Effector CD8-positive, alpha-beta T cell (primary cell): ENCODE data around the gene DCTN5.
"Not testable (repeated sequence)": the region's sequence is repeated elsewhere in the genome, so short reads cannot be mapped to it uniquely, and the experiment has no call there.

ENCODE experiments used
- DNase-seq: peaks from one replicate; lab custom pipeline; 2025; lab: John Stamatoyannopoulos, UW
- total RNA-seq, 4 experiments: gene quantifications; one replicate each; lab custom pipeline; 2026; lab: John Stamatoyannopoulos, UW

Gene DCTN5
- 109 to 133 (median 118) reads per million in 4 experiments for total RNA-seq

DNA sequence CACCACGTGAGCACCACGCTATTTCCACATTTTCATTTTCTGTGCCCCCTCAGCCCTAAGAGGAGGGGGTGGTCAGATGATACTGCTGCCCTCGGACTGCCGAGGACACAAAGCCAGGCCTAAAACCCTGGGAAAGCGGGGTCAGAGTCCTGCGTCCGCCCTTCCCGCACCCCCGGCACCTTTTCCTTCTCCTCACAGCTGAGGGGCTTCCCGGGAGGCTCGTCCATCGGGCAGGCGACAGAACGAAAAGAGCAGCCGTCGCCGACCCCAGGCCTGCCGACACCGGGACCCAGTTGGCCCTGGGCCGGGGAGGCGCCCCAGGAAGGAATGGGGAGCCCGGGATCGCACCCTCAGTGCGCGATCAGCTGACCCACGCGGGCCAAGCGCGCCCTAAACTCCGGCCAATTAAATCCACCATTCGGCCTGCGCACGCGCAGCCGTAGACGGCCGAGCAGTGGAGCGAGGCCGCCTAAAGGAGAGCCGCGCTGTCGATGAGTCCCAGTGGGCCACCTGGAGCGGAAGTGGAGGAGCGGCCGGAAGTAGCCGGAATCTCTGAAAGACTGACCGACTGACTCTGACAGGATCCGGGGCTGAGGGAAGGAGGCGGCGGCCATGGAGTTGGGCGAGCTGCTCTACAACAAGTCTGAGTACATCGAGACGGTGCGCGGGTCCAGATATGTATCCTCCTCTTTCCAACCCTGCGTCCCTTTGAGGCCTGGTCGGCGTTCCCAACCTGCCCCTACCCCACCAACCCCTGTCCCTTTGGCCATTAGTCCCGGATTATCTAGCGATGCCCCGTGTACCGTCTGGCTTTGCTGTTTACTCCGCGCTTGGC lies at the start of gene DCTN5, which contains the start of gene PALB2:
Gene DCTN5 (plus strand): TSS at position 536 of the 835 bp plus-strand sequence. CDS start 77 bp downstream, at position 613.
Gene PALB2 (minus strand): TSS at position 380 of the 835 bp plus-strand sequence. CDS start 153 bp downstream, at position 227.
- peak; percentile 75 for DNase-seq

DNA sequence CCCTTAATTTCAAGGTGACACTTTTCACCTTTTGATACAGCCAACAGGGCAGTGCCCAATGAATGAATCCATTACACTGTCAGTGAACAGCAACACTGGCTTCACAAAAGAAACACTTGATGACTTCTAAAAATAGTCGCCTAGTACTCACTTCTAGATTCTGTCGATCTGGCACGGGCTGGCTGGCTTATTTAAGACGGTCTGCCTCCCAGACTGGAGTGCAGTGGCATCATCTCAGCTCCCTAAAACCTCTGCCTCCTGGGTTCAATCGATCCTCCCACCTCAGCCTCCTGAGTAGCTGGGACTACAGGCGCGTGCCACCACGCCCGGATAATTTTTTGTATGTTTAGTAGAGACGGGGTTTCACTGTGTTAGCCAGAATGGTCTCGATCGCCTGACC lies 47.1 kb upstream of the DCTN5 start:
- DNase-seq, result no peak

DNA sequence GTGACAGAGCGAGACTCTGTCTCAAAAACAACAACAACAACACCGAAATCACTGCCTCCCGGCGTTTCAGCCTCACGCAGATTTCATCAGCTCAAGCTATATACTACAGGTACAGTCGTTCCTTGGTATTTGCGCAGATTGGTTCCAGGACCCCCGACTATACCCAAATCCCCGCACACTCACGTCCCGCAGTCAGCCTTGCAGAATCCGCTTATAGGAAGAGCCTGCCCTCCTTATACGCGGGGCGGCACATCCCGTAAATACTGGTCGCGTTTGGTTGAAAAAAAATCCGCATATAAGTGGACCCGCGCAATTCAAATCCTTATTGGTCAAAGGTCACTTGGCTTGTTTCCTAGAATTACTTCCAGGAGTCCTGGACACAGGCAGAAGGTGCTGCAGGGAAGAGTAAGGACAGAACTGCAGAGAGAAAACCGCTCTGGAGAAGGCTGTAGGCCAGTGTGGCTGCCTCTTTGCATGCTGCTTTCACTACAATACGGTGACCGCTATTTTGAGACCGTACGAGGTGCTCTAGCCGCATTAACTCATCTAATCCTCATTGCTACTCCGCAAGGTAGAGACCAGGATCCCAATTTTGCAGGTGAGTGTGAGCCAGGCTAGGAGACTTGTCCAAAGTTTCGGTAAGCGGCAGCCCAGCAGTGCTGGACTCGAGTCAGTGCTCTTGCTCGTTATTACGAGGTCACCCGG lies 45.9 kb upstream of the DCTN5 start:
- DNase-seq, result no peak

DNA sequence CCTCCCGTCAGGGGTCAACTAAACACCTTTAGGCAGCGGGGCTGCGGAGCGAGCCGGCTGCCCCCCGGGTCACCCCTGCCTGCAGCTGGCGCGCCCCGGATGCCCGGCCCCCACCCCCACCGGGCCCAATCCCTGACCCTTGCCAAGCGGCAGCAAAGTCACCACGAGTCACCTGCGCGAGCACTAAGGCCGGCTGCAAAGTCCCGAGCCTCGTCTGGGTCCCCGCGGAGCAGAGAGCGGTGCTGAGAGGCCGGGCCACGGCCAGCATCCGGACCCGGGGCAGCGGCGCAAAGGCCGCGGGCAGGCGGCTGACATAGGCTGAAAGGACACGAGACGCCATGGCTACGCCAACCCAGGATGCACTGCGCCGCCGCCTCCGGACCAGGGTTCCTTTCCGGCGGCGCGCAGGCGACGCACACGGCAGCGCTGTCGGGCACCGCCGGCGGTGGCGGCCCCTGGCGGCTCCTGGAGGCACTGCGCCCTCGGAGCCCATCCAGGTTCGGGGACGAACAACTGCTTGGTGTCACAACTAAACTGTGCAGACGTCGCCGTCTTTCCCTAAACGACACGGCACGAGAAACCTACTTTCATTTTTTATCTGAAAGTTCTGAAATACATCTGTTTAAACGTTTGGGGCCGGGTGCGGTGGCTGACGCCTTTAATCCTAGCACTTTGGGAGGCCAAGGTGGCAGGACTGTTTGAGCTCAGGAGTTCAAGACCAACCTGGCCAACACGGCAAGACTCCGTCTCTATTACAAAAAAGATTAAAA lies 45.1 kb upstream of the DCTN5 start, which contains the start of gene NDUFAB1:
Gene NDUFAB1 (minus strand): TSS at position 366 of the 770 bp plus-strand sequence. CDS start 26 bp downstream, at position 340.
- DNase-seq, result peak; percentile 81

DNA sequence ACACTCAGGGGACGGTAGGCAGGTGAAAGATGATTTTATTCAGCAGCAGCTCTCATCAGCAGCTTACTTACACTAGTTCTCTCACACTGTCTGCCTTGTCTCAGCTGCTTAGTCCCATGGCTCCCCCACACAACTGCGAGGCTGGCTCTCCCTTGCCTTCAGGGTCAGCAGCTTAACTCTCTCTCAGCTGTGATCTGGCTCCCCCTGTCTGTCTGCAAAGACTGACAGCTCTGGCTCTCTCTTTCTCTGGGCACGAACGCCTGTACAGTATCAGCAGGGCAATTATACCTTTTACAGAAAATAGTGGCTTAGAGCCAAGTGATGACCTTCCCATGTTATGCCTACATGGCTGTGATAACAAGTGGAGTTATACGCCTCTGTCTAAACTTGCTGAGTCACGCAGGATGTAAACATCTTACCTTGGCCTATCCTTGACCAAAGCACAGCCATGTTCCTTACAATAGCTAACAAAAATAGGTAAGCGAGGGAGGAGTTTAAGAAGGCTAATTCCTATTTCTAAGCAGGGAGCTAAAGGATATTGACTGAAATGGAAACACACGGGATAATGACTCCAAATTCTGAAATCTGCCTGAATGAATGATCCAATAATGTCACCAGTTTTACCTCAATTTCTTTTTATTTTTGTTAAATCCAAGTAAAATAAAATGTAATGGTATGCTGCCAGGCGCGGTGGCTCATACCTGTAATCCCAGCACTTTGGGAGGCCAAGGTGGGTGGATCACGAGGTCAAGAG lies 44.1 kb upstream of the DCTN5 start:
- DNase-seq, result no peak

DNA sequence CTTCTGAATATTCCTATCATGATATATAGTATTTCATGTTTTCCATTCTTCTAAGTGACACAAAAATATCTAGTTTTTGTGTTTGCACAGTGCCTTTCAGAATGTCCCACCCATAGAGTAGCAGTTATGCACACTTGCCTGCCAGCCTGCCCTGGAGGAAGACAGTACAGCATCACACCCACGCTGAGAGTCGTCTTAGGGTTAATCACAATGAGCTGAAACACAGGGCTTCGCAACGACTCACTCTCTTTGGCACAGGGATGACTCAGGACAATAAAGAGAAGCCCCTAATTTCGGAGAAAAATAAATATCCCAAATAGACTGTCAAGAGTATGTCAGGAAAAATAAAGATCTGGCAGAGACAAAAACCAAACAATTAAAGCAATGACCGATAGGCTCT lies 33.5 kb upstream of the DCTN5 start:
- no peak for DNase-seq

DNA sequence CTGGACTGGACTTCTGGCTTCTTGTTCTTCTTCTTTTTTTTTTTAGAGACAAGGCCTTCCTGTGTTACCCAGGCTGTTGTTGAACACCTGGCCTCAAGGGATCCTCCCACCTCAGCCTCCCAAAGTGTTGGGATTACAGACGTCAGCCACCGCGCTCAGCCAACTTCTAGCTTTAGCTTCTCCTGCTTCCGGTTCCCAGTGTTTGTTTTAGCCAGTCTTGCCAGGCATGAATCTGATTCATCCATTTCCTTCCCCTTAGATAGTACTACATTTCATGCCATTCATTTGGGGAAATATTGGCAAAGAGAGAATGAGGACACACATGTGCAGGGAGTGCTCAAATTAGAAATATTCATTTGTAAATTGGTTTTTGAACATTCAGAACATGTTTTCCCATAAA lies 33.1 kb upstream of the DCTN5 start:
- DNase-seq, result no peak

DNA sequence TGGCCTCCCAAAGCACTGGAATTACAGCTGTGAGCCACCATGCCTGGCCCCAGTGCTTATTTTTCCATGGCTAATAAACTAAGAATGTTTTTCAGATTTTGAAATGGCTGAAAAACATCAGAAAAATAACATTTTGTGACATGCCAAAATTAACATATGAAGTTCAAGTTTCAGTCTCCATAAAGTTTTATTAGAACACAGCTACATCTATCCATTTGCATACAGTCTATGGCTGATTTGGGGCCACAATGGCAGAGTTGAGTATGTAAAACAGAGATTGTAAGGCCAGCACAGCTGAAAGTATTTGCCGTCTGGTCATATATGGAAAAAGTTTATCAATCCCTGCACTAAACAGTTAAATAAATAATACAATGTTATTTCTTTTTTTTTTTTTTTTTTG lies 31.3 kb upstream of the DCTN5 start:
- no peak for DNase-seq

DNA sequence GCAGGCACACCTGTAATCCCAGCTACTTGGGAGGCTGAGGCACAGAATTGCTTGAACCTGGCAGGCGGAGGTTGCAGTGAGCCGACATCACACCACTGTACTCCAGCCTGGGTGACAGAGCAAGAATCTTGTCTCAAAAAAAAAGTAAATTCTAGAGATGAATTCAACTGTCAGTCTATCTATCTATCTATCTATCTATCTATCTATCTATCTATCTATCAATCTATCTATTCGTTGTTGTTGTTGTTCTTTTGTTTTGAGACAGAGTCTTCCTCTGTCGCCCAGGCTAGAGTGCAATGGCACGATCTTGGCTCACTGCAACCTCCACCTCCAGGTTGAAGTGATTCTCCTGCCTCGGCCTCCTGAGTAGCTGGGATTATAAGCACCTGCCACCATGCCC lies 30.4 kb upstream of the DCTN5 start:
- not testable (repeated sequence) for DNase-seq

DNA sequence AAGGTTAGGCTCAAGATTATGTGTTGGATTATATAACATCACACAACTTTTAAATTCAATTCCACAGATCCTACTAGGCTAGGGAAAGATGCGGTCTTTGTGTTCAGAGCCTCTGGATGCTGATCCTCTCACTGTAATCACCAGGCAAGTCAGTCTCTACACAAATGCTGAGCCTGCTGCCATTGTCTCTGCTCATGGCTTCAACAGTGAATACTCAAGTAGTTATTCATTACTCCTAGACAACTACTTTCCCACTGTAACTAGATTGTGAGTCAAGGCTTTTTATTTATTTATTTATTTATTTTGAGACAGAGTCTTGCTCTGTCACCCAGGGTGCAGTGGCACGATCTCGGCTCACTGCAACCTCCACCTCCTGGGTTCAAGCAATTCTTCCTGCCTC lies 29.3 kb upstream of the DCTN5 start:
- no peak for DNase-seq

DNA sequence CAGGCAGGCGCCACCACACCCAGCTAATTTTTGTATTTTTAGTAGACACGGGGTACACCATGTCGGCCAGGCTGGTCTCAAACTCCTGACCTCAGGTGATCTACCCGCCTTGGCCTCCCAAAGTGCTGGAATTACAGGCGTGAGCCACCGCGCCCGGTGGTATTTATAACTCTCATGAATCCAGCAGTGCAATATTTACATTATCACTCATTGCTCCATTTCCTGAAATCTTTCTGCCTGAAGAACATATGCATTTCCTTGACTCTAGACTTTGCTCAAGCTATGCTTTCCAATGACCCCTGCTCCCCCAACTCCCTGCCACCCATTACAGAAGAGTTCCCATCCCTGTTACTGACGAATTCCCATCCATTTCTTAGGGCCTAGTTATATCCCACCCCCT lies 25.5 kb upstream of the DCTN5 start:
- no peak for DNase-seq

DNA sequence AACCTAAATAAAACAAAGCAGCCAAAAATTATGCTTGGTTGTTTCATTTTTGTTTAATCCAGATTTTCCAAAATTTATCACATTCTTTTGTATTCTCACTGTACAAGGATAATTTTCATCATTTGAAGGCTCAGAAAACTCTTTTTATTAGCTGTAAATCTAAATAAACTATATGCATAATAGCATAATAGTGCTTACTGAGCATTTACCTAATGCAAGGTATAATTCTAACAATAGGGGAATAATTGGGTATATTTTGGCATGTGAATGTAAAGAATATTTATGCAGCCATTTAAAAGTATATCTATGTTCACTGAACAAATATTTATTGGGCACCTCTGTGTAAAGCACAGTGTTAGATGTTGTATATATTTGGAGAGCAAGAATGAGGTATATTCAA lies 17.2 kb upstream of the DCTN5 start:
- no peak for DNase-seq

DNA sequence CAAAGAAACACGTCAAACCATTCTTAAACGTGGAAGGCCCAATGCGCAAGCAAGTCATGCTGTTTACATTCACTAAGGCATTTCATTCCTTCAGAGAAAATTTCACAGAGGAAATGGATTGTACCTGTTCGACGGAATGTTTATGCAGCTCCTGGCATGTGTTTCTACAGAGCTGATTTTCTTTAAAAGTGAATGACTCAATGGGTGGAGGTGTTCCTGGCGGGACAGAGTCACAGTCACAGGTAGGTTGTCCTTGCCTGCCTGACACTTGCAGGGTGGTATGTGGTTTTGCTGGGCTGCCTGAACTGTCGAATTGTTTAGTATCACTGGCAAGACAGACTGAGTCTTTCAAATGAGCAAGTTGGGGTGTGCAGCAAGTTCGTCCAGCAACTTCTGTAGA lies 11.8 kb upstream of the DCTN5 start:
- no peak for DNase-seq

DNA sequence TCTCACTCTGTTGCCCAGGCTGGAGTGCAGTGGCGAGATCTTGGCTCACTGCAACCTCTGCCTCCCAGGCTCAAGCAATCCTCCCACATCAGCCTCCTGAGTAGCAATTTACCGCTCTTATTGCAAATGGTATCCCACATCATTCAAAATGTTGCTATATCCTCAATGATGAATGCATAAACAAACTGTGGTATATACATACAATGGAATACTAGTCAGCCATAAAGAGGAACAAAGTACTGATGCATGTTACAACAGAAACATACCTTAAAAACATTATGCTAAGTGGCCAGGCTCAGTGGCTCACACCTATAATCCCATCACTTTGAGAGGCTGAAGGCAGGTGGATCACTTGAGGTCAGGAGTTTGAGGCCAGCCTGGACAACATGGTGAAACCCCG lies 9.4 kb upstream of the DCTN5 start:
- DNase-seq, result not testable (repeated sequence)

DNA sequence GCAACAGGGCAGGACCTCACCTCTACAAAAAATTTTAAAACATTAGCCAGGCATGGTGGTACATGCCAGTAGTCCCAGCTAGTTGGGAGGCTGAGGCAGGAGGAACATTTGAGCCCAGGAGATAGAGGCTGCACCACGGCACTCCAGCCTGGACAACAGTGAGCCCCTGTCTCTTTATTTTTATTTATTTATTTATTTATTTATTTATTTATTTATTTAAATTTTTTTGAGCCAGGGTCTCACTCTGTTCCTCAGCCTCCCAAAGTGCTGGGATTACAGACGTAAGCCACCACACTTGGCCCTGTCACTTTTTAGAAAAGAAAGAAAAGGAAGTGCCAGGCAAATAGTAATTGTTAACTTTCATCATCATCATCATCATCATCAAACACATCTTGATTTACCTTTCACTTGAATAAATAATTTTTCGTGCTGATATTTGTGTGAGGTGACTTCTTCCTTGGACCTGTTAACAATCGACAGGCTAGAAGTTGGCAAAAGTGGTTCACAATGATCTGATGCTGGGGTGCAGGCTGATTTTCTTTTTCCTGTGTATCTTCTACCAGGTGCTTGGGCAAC lies 6.7 kb upstream of the DCTN5 start:
- no peak for DNase-seq

DNA sequence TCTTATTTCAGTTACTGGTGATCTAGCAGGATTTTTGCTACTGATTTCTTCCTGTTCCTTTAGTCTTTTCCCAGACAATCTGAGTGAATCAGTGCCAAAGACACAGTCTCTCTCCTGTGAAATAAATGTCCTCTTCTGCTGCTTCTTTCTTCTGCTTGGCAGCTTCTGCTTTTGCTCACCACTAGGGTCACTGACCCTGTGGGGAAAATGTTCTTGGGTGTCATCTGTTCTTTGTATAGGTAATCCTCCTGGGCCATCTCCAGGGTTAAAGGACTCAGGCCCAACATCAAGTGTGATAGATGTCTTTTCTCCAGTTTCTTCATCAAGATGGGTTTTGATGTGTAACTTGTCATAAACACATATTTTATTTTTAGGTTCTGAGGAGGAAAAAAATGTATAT lies 5.3 kb upstream of the DCTN5 start:
- no peak for DNase-seq

DNA sequence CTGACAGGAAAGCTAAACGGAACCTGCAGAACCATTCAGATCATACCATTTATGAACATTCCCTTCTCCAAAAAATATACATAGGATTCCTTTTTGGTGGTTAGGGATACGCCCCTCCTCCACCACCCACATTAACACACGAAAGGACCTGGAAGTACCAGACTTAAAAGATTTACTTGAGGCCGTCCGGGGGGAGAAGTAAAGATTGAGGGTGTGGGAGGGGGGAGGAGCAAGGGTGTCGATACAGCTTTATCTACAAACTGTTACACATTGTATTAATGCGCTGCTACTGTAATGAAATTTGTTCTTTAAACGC lies 693 bp upstream of the DCTN5 start:
- DNase-seq, result no peak

DNA sequence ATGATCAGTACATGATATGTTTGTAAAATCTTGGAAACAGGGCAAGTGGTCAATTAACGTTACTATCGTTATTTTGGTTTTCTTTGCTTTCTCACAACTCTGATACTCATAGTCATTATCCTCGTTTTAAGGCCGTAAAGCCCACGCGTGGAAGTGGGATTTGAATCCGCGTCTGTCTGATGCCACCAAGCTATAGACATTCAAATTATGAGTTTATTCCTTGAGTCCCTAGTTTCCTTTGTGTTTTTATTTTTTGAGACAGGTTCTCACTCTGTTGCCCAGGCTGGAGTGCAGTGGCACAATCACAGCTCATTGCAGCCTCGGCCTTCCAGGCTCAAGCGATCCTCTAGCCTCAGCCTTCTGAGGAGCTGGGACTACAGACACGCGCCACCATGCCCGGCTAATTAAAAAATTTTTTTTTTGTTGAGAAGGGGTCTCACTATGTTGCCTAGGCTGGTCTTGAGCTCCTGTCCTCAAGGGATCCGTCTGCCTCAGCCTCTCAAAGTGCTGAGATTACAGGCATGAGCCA lies 1.0 kb downstream of the DCTN5 start:
- no peak for DNase-seq

DNA sequence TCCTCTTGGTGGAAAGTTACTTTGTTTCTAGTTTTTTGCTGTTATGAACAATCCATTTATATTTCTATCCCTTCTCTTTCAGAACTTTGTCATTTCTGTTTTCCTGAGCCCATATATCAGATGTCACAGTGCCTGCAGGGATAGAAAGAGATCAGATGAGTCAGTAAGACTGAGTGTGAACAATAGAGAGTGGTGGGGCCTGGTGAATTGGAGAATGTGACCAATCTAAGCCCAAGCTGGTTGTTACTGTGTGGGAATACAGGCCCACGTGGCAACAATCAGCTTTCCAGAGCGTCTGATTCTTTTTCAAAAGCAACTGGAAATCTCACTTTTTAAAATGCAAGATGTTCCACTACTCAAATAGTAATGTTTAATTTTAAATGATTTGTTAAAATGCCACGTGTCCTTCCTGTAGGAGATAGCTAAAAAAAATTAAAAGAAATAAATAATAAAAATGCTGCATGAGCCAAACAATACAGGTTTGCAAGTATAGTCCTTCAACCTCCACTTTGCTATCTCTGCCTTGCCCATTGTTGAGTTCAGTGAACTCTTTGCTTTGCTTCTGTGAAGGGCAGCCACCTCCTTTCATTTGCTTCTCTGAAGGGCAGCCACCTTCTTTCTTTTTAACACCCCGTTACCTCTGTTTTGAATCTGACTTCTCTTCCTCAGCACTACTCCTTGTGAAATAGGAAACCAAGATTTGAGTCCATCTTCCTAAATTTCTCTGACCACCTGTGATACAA lies 9.6 kb downstream of the DCTN5 start:
- DNase-seq, result no peak

DNA sequence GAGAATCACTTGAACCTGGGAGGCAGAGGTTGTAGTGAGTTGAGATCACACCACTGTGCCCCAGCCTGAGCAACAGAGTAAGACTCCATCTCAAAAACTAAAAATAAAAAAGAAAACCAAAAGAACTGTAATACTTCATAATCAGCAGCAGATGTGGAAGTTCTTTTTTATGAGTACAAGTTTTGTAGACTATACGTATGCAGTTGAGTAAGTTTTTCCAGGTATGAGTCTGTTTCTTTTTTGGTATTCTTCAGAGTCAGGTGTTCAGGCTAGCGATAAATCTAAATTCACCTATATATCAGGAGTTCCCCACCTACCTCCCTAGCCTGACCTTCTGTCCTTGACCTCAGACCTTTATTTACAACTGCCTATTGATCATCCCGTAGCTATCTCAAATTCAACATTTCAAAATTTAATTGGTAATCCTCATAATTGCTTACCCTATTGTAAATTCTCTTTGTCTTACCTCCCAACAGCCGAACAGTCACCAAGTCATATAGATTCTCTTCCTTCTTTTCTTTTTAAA lies 10.7 kb downstream of the DCTN5 start:
- no peak for DNase-seq
